ENCODE results near the gene ZNF236. TPM values are rescaled to one million over a fixed set of nuclear protein-coding genes. Genes with fewer than 3 reads are reported as not detected.
A peak's percentile ranks its signal among the peaks of the same experiment; 100 is the strongest.

Gene ZNF236
- total RNA-seq, 1 donor from 2014 or later, result 6.5 TPM

DNA sequence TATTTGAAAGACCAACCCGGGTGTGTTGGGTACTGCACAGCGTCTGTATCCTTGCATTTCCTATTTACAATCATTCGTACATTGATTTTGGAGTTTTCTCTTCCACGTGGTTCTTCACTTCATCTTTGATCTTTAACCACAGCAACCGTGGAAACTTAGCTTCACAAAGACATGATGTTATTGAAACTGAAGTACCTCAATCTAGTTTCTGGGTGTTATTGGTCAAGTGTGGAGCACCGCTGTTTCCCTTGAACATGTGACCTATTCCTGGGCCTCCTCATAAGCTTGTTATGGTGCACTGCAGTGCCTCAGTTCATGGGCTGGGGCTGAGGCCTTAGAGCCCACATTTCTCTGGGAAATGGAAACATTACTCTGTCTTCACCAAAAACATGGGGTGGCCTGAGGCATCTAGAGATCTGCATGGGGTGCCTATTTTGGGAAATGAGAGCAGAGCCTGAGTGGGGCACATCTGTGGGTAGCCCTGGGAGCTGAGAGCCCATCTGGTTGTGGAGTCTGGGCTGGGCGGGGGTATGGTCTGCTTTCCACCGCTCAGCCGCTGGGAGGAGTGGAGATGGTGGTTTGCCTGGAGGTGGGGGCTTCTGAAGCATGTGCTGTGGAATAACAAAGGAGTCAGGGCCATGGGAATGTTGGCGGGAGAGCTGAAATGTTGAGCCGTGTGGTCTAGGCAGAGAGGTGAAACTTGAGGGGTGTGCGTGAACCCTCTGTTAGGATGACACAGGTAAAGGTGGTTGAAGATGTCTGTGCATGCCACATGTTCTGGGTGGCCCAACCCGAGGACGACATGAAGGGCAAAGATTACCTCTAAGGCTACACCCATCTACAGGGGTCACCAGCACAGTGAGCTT lies 37.4 kb downstream of the ZNF236 start:
- no peak for DNase-seq (ENCODE audit: low read depth in 2 of 2)

DNA sequence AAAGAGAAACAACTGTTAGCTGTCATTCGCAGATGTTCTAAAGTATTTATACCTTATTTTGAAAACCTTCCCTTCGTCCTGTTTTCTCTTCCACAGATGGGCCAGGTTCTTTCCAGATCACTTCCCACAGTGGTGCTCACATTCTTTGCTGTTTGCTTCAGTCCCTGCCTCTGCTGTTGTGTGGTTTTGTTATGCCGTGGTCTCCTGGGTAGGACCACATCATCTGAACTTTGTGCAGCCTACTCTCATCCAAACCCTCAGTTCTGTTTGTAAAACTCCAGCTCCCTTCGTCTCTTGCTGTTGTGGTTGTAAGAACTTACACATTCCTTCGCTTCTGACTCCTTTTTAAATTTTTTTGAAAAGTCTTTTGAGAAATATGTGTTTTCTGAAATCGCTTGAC lies 38.1 kb downstream of the ZNF236 start:
- no peak for DNase-seq (ENCODE audit: low read depth in 2 of 2)

DNA sequence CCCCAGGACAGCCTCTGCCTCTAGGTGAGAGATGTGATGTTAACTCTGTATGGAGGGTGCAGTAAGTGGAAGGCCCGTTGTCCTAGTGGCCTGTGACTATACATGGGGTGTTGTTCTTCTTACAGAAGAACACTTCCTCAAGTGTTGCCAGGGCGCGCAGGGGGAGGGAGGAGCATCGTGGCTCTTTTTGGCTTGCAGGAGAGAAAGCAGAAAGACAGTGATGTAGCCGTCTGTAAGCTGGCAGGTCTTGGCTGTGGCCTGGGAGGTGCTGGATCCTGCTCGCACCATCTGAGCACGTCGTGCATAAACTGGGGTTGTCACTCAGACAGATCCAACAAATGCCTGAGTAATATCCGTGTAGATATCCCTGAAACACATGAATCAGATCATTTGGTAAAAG lies 44.3 kb downstream of the ZNF236 start:
- DNase-seq (ENCODE audit: low read depth in 2 of 2), result no peak

DNA sequence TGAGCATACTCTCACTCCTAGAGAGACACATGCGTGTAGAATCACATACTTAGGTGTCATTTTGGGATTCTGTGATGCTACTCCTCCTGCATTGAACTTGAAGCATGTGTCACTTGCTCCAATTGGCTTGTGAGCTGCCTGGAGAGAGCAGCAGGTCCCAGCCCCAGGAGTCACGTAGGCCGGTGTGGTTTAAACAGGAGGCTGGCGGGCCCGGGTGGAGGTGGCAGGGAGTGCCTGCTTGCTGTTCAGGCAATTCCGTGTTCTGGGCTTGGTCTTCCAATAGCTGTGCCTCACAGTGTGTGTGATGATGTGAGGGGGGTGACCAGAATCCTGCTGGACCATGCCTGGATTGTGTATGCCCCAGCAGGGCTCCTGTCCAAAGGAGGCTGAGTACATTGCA lies 51.0 kb downstream of the ZNF236 start:
- DNase-seq (ENCODE audit: low read depth in 2 of 2), result no peak

DNA sequence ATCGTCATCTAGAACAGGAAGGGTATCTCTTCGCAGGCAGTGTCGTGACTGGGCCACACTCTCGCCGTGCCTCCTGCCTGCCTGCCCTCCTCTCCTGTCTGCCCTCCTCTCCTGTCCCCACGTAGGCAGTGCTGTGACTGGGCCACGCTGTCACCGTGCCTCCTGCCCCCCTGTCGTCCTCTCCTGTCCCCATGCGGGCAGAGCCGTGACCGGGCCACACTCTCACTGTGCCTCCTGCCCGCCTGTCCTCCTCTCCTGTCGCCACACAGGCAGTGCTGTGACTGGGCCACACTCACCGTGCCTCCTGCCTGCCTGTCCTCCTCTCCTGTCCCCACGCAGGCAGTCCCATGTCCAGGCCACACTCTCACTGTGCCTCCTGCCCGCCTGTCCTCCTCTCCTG lies 51.4 kb downstream of the ZNF236 start:
- DNase-seq (ENCODE audit: low read depth in 2 of 2), result no peak

DNA sequence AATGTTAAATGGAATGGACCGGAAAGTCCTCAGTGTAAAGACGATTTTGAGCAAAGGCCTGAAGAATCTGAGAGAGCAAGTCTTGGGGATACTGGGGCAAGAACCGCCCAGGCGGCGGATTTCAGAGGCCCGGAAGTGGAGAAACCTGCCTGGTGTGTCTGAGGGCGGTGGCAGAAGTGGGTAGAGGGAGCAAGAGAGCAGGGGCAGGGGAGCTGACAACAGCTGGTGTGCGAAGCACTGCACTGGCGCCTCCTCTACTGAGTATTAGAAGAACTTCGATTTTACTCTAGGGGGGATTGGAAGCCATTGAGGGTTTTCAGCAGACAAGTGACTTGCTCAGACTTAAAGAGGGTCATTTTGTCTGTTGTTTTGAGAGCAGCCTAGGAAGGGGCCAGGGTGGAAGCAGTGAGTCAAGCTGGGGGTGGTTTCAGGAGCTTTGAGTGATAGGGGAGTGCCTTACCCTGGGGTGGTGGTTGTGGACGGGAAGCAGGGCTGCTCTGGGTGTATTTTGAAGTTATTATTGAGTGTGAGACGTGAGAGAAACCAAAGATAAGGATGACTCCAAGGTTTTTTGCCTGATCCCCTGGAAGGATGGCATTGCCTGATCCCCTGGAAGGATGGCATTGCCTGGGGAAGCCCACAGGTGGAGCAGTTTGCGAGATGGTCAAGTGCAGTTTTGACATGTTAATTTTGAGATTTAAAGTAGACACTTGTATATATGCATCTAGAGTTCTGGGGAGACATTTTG lies 52.5 kb downstream of the ZNF236 start:
- DNase-seq (ENCODE audit: low read depth in 2 of 2), result no peak

DNA sequence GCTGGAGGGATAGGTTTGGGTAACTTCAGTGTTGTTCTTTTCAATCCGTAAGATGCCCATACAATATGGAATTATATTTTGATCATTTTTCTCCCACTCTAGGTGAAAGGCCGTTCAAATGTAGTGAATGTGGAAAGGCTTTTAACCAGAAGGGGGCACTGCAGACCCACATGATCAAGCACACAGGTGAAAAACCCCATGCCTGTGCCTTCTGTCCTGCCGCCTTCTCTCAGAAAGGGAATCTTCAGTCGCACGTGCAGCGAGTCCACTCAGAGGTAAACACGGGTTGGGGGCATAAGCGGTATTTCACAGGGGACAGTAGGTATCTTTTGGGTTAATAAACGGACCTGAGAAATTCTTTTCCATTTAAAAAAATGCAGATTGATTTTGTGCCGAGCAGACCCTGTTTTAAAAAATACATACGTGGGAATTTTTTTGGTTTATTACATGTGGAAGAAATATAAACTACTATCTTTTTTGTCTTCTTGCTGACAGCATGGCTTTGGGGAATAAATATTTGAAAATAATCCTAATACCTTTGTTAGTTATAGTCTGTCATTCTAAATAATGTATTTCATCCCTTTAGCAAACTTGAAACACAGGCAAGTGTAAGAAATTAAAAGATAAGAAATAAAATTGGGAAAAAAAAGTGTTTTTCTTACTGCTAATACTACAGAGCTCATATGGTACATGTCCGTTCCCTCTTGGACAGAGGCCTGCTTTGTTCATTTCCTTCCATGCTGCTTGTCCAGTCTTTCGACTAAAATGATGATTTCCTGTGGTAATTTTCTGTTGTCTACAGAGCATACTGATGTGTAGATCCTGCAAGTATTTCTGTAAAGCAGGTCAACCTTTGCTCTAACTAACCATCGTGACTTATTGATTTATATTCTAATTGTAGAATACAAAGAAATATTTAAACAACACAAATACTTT lies 53.3 kb downstream of the ZNF236 start:
- DNase-seq (ENCODE audit: low read depth in 2 of 2), result peak; percentile 64 to 89

DNA sequence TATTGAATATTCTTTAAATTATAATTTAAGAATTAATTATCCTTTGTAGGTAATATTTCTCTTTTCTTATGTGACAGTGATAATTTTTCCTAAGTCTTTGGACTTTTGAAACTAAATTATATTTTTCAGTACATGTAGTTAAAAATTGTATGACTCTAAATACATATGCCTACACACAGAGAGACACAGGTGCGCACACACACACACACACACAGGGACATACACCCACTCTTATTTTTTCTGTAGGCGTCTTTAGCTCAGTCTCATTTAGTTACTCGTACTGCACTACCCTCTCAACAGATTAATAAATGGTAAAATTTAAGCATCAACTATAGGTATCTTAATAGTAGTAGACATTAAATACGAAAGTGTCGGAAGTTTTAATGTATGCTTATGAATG lies 56.1 kb downstream of the ZNF236 start:
- no peak for DNase-seq (ENCODE audit: low read depth in 2 of 2)

DNA sequence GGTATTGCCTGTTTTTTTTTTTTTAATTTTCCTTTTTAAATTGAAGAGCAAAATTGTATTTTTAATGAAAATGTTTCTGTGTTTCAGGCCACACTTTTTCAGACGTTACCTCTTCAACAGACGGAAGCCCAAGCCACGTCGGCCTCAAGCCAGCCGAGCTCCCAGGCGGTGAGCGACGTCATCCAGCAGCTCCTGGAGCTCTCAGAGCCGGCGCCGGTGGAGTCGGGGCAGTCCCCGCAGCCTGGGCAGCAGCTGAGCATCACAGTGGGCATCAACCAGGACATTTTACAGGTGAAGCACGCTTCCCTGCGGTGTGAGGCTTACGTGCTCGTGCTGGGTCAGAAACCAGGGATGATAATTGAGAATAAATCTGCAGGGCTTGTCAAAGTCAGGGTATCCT lies 57.7 kb downstream of the ZNF236 start:
- DNase-seq (ENCODE audit: low read depth in 2 of 2), result no peak

DNA sequence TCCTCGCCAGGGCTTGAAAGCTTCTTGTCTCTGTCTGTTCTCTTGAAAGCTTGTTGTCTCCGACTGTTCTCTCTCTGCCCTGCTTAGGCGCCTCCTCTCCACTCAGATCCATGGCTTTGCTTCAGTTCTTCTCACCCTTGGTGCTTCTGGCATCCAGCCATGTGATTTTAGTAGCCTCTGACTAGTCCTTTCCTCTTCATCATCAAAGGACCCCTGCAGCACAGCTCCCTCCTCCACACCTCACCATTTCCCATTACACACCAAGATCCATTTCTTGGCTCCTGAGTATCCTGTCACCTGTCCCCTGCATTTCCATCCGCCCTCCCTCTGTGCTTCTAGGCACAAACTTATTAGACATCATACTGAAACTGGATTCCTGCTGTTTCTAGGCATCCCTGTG lies 59.4 kb downstream of the ZNF236 start:
- peak in 1 of 2 donors; percentile 17 for DNase-seq (ENCODE audit: low read depth in 2 of 2)

DNA sequence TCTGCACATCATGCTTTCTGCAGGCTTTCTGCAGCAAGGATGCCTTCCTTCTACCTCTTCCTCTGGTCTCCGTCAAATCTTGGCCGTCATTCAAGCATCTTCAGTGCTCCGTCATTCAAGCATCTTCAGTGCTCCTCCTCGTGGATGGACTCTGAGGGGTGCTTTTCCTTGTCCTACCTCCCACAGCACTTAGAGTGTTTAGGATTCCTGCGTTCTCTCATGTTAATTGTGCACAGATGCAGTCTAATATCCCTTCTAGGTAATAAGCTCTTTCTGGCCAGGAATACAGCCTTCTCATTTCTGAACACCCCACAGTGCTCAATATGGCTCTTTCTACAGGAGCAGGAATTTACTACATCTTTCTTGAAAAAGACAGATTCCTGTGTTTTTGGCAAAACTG lies 59.8 kb downstream of the ZNF236 start:
- no peak for DNase-seq (ENCODE audit: low read depth in 2 of 2)

DNA sequence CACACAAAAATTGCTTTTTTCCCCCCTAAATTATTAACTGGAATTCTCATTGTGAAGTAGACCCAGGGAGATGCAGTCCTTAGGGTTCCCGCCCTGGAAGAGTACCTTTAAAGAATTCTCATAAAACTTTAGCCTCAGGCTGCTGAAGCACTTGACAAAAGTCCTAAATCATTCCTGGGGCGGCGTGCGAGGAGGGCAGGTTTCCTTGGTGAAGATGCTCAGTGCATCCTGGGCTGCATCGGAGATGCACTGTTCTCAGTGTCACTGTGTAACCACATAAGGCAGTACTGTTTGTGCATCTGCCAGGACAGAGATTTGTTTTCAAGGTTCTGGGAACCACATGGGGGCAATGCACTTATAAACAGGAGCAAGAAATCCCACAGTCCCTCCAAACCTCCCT lies 62.6 kb downstream of the ZNF236 start:
- no peak for DNase-seq (ENCODE audit: low read depth in 2 of 2)

DNA sequence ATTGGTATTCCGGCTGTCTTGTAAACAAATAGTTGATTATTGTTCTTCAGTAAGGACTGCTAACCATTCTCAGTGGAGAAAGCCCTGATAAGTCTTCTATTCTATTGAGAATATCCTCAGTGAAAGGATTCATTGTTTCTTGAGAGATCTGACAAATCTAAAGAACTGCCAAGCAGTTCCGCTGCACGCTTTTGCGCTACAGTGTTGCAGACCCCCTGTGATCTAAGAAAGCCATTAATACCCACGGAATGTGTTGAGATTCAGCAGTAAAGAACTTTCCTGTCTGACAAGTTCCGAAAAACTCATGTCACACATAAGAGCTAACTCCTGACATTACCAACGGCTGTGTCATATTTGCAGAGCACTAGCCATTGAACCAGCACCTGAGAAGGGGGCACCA lies 63.8 kb downstream of the ZNF236 start:
- DNase-seq (ENCODE audit: low read depth in 2 of 2), result no peak

DNA sequence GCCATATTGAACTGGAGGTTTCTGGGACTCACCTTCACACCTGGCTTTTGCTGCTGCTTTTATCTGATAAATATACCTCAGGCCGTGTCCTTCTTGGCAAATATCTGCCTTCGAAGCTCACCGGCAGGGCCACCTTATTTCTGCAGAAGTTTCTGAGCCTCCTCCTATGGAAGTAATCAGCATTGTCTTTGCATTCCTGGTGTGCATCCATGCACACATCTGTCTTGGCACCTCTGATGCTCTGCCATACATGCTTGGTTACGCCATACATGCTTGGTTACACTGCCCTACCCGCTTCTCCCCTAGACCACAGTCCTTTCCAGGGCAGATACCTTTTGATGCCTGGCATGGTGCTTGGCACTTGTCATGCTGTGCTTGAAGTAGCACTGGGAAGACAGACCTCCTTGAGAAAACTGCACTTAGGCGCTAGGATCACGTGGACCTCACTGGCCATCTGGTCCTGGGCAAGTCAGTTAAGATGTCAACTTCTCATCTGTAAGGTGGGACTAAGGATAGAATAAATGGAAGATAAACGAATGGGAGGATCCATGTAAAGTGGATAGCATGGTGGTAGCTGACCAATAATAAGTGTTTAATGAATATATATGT lies 66.8 kb downstream of the ZNF236 start:
- no peak for DNase-seq (ENCODE audit: low read depth in 2 of 2)

DNA sequence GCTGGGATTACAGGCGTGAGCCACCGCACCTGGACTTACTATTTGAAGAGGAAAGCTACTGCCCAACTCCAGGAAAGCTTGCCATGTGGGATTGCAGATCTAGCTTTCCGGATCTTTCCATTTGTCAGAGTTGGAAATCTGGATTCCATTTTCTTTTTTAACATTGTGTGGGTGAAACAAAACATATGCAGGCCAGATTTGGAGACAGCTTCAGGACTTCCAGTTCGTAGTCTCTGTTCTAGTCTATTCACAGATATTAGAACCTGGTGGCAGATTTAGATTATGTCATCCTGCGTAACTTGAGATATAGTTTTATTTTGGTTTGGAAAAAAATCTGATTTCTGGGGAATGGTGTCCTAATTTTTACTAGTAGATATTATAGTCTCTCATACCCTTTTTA lies 70.5 kb downstream of the ZNF236 start:
- DNase-seq (ENCODE audit: low read depth in 2 of 2), result no peak

DNA sequence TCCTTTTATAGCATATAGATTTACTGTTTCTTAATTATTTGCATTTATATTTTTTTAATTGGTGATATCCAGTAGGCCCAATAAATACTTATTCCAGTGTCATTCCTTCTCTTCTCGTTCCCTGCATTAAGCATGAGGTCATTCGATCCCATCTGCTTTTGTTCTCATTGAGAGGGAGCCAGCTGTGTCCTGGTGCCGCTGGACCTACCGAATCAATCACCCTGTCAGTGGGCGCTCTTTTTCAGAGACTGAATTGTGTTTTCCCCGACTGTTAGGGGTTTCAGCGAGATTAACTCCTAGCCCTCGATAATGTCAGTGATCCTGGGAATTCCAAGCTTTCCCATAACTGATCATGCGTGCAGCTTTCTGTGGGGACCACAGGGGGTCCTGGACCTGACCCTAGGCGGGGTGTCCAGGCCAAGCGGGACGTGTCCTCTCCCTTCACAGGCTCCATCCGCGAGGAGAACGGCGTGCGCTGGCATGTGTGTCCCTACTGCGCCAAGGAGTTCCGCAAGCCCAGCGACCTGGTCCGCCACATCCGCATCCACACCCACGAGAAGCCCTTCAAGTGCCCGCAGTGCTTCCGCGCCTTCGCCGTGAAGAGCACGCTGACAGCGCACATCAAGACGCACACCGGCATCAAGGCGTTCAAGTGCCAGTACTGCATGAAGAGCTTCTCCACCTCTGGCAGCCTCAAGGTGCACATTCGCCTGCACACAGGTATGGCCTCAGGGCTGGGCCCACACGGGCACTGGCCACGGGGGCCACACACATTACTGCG lies 72.4 kb downstream of the ZNF236 start:
- DNase-seq (ENCODE audit: low read depth in 2 of 2), result no peak

DNA sequence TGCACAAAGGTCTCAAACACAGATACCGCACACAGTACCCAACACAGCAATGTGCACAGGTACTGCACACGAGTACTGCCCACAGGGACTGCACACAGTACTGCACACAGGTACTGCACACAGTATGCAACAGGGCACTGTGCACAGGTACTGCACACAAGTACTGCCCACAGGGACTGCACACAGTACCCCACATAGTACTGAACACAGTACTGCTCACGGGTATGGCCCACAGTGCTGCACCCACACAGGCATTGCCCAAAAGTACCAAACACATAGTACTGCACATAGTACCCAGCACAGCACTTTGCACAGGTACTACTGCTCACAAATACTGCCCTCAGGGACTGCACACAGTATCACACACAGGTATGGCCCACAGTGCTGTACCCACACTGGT lies 73.1 kb downstream of the ZNF236 start:
- DNase-seq (ENCODE audit: low read depth in 2 of 2), result no peak

DNA sequence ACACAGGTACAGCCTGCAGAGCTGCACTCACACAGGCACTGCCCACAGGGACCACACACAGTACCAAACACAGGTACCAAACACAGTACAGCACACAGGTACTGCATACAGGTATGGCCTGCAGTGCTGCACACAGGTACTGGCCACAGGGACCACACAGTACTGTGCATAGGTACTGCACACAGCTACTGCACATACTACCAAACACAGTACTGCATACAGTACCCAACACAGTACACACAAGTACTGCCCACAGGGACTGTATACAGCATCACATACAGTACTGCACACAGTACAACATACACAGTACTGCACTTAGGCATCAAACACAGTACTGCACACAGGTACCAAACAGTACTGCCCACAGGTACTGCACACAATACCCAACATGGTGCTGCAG lies 74.3 kb downstream of the ZNF236 start:
- DNase-seq (ENCODE audit: low read depth in 2 of 2), result no peak

DNA sequence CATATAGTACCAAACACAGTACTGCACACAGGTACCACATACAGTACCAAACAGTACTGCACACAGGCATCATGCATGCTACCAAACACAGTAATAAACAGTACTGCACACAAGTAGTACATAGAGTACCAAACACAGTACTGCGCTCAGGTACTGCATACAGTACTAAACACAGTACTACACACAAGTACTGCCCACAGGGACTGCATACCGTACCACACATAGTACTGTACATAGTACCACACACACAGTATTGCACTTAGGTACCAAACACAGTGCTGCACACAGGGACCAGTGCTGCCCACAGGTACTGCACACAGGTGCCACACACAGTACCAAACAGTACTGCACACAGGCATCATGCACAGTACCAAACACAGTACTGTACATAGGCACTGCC lies 74.9 kb downstream of the ZNF236 start:
- no peak for DNase-seq (ENCODE audit: low read depth in 2 of 2)

DNA sequence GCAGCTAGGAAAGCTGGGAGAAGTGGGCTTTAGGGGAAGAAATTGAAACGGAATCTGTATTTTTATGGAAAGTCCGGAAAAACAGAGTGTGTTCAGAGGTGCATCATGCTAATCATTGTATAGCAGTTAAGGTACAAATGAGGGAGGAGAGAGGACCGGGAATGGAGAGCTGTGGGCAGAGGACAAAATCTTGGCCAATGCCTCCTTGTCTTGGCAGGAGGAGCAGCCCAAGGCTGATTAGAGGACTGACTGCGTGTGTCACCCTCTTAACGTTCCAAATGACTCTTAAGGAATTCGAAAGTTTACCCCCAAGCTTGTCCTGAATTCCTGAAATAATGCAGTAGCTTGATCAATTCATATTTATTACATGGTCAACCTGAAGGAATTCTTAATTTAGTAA lies 81.0 kb downstream of the ZNF236 start:
- no peak for DNase-seq (ENCODE audit: low read depth in 2 of 2)

DNA sequence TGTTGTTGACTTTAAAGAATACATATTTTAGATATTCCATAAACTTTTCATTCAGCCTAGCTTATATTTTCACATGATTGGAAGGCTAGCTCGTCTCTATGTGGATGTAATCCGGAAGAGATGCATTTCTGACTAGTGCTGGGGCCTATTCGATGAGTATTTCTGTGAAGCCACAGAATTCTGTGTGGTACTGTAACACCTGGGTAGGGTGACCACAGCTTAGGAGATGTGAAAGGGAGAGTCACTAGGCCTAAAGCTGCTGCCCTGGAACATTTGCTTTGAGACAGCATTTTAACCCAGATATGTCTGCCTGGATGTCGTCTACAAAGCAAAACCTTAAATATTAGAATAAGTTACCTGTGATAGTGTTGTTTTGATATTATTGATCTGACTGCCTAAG lies 83.5 kb downstream of the ZNF236 start:
- no peak for DNase-seq (ENCODE audit: low read depth in 2 of 2)
